Spleen (tissue), 11 donors: Measurements from ENCODE around the gene RAB25. TPM values are rescaled to one million over a fixed set of nuclear protein-coding genes. Genes with fewer than 3 reads are reported as not detected.
A peak's percentile ranks its signal among the peaks of the same experiment; 100 is the strongest.

Experiments used
- DNase-seq: peaks from one replicate; pipeline ENCODE4 v3.0.0-alpha.2; 2020
- H3K27ac ChIP-seq, 8 donors: fragments of 200-600 bp; sonication (generic) in 7 of 8; 1 replicate in 4 of 8; 2 replicates in 4 of 8; pipeline versions ENCODE4 v1.5.0 to v1.8.0; 2016 to 2021; ENCODE audit warnings: inconsistent platforms in 4 of 8, mild to moderate bottlenecking in 4 of 8, moderate library complexity in 1 of 8
- H3K27me3 ChIP-seq, 7 donors: fragments of 200-600 bp; sonication (generic) in 6 of 7; replicated peaks in 1 of 7; 1 replicate in 4 of 7; 2 replicates in 3 of 7; pipeline versions ENCODE4 v1.5.0 to v1.8.0; 2016 to 2021; ENCODE audit warnings: inconsistent platforms in 3 of 7, mild to moderate bottlenecking in 1 of 7
- H3K36me3 ChIP-seq, 6 donors: fragments of 200-600 bp; sonication (generic) in 5 of 6; 1 replicate in 4 of 6; 2 replicates in 2 of 6; pipeline versions ENCODE4 v1.5.0 to v1.8.0; 2016 to 2021; ENCODE audit warnings: inconsistent platforms in 2 of 6
- H3K4me1 ChIP-seq, 6 donors: fragments of 200-600 bp; sonication (generic) in 5 of 6; 1 replicate in 3 of 6; 2 replicates in 3 of 6; pipeline versions ENCODE4 v1.5.0 to v1.8.0; 2016 to 2021; ENCODE audit warnings: inconsistent platforms in 3 of 6
- H3K4me3 ChIP-seq, 8 donors: fragments of 200-600 bp; sonication (generic) in 7 of 8; 1 replicate in 4 of 8; 2 replicates in 4 of 8; pipeline versions ENCODE4 v1.5.0 to v1.8.0; 2016 to 2021; ENCODE audit warnings: inconsistent platforms in 4 of 8, mild to moderate bottlenecking in 4 of 8, moderate library complexity in 2 of 8
- H3K9me3 ChIP-seq, 8 donors: fragments of 200-600 bp; sonication (generic) in 7 of 8; 1 replicate in 4 of 8; 2 replicates in 4 of 8; pipeline versions ENCODE4 v1.5.0 to v1.8.0; 2016 to 2021; ENCODE audit warnings: inconsistent platforms in 4 of 8
- CTCF ChIP-seq, 11 experiments: fragments of 200-600 bp in 7 of 11; fragments of 450-650 bp in 4 of 11; sonication (generic) in 4 of 11; IDR thresholded peaks in 8 of 11; conservative IDR thresholded peaks in 3 of 11; 1 replicate in 7 of 11; 2 replicates in 4 of 11; pipeline versions ENCODE4 v1.4.0 to v1.8.0; 2016 to 2021; ENCODE audit warnings: antibody characterized with exemption in 11 of 11, inconsistent platforms in 4 of 11, mild to moderate bottlenecking in 1 of 11
- POLR2A ChIP-seq, 3 donors: fragments of 450-650 bp; IDR thresholded peaks; one replicate each; pipeline ENCODE4 v1.5.1; 2017; ENCODE audit warnings: antibody characterized with exemption in 3 of 3, mild to moderate bottlenecking in 1 of 3
- POLR2AphosphoS5 ChIP-seq, 3 donors: sonication (generic); formaldehyde crosslinking; IDR thresholded peaks; one replicate each; pipeline ENCODE4 v1.5.1; 2017; ENCODE audit warnings: antibody characterized with exemption in 3 of 3
- WGBS, 5 donors: extraction: QIAGEN DNeasy Blood & Tissue Kit in 3 of 5; methylation state at CpG; one replicate each; pipeline versions ENCODE4 v1.1.5 to v1.1.7; 2013 to 2018; 5-methylcytosine and 5-hydroxymethylcytosine counted together
- intact Hi-C: fragments of 100-400 bp; cut with DNase I; formaldehyde crosslinking; loops from one replicate; pipeline ENCODE4 v1.15.0; 2023; ENCODE audit warnings: low total_unique reads
- polyA plus RNA-seq, 3 donors: library from polyadenylated mRNA; stranded (reverse); fragments of 200-250 nt; gene quantifications; one replicate each; pipeline ENCODE4 v1.2.1, GENCODE V29; 2013
- total RNA-seq, 7 donors: library from RNA; depleted of rRNA in 3 of 7; stranded (reverse); fragments of >200 nt in 3 of 7; fragmentation: NEBNext Ultra II Directional in 4 of 7; extraction: Animal tissue kit (Norgen Biotek cat#: 25700) in 4 of 7; gene quantifications; one replicate each; pipeline versions ENCODE4 v1.1.0 to v1.2.1, GENCODE V29; 2016 to 2021
- donor health status: healthy with polysubstance abuse.
- donor health status: DM: no; HTN: no; CAD: no; lungs with moderate emphysema.
- donor health status: DM: no; HTN: no; CAD: no.
- donor health status: Bipolar disorder and iron deficiency.
- donor health status: healthy.
- donor health status: DM: no; HTN: no; CAD: no.
- donor health status: DM: yes; HTN: yes; CAD: no.

RAB25 gene
- total and polyA plus RNA-seq, 10 donors: 0.28 to 0.70 (median 0.50) TPM; not detected in 5

GRCh38 chr1:156119503-156120209, 58.7 kb downstream of the RAB25 start:
- Histone ChIP-seq H3K36me3 (no peaks in the 10 kb centered on the region), H3K4me1 (peaks cover 44 to 100% (median 85%) of the 10 kb centered on the region in 6 donors), H3K27ac (peak overlapping the region in 4 of 8 donors; percentile 1 to 92 (median 64)), H3K4me3 (peak overlapping the region in 3 of 8 donors; percentile 77 to 97 (median 79)), H3K27me3 (peaks cover 0 to 62% (median 5%) of the 10 kb centered on the region in 7 donors), H3K9me3 (no peaks in the 10 kb centered on the region)
- TF ChIP-seq POLR2AphosphoS5 (IDR thresholded peaks at IDR 0.05) (peak in 1 of 3 donors; percentile 22), POLR2A (IDR thresholded peaks at IDR 0.05) (no peak), CTCF (IDR thresholded peaks at IDR 0.05 in 8 of 11, conservative IDR thresholded peaks at IDR 0.05 in 3 of 11) (peak in 2 of 11 experiments; percentile 13 to 24)
- WGBS, 5 donors: 36 to 60% (median 45%) methylated on average over 3 of the region's 3 CpGs
- DNase-seq: no peak
- intact Hi-C loops: no loop called here

Other genes starting within 250 kb of the RAB25 start
- gene GON4L, start 203.9 kb upstream of the RAB25 start, total RNA-seq: 100 to 1,000 TPM in 1 of 7 donors, 10 to 100 TPM in 6; 56.6 to 103 (median 70.2) TPM
- gene GON4L, start 203.9 kb upstream of the RAB25 start, polyA plus RNA-seq: 10 to 100 TPM; 12.3 to 27.1 (median 22.3) TPM
- gene SYT11, start 201.6 kb upstream of the RAB25 start, total RNA-seq: 10 to 100 TPM; 10.2 to 22.1 (median 13.7) TPM
- 1 to 10 TPM; 1.1 to 2.9 (median 1.8) TPM for gene SYT11, start 201.6 kb upstream of the RAB25 start, polyA plus RNA-seq
- gene RIT1, start 149.8 kb upstream of the RAB25 start, total RNA-seq: 10 to 100 TPM; 48.1 to 66.2 (median 52.6) TPM
- gene RIT1, start 149.8 kb upstream of the RAB25 start, polyA plus RNA-seq: 10 to 100 TPM in 2 of 3 donors, 1 to 10 TPM in 1; 9.0 to 16.3 (median 10.2) TPM
- gene KHDC4, start 126.7 kb upstream of the RAB25 start, total RNA-seq: 10 to 100 TPM; 43.2 to 70.5 (median 59.3) TPM
- 10 to 100 TPM; 24.9 to 33.8 (median 29.3) TPM for gene KHDC4, start 126.7 kb upstream of the RAB25 start, polyA plus RNA-seq
- under 1 TPM in 1 of 7 donors, not detected in 6; 0.88 TPM for gene RXFP4, start 119.5 kb upstream of the RAB25 start, total RNA-seq
- gene RXFP4, start 119.5 kb upstream of the RAB25 start, polyA plus RNA-seq: under 1 TPM in 1 of 3 donors, not detected in 2; 0.06 TPM
- gene ARHGEF2, start 82.6 kb upstream of the RAB25 start, total RNA-seq: 100 to 1,000 TPM; 129 to 228 (median 192) TPM
- 10 to 100 TPM; 45.1 to 83.0 (median 63.4) TPM for gene ARHGEF2, start 82.6 kb upstream of the RAB25 start, polyA plus RNA-seq
- 100 to 1,000 TPM; 152 to 254 (median 183) TPM for gene SSR2, start 40.2 kb upstream of the RAB25 start, total RNA-seq
- gene SSR2, start 40.2 kb upstream of the RAB25 start, polyA plus RNA-seq: 100 to 1,000 TPM; 198 to 291 (median 224) TPM
- 10 to 100 TPM; 15.7 to 26.4 (median 21.2) TPM for gene UBQLN4, start 7.4 kb upstream of the RAB25 start, total RNA-seq
- gene UBQLN4, start 7.4 kb upstream of the RAB25 start, polyA plus RNA-seq: 10 to 100 TPM; 11.2 to 18.0 (median 12.2) TPM
- 10 to 100 TPM; 29.5 to 53.3 (median 42.3) TPM for gene LAMTOR2, start 6.4 kb upstream of the RAB25 start, total RNA-seq
- 100 to 1,000 TPM in 2 of 3 donors, 10 to 100 TPM in 1; 80.0 to 121 (median 107) TPM for gene LAMTOR2, start 6.4 kb upstream of the RAB25 start, polyA plus RNA-seq
- under 1 TPM; 0.26 to 0.76 (median 0.38) TPM for gene MEX3A, start 21.3 kb downstream of the RAB25 start, total RNA-seq
- under 1 TPM; 0.11 to 0.17 (median 0.16) TPM for gene MEX3A, start 21.3 kb downstream of the RAB25 start, polyA plus RNA-seq
- 100 to 1,000 TPM in 6 of 7 donors, 10 to 100 TPM in 1; 95.1 to 279 (median 124) TPM for gene LMNA, start 53.6 kb downstream of the RAB25 start, total RNA-seq
- gene LMNA, start 53.6 kb downstream of the RAB25 start, polyA plus RNA-seq: 10 to 100 TPM; 33.9 to 61.1 (median 39.4) TPM
- 10 to 100 TPM; 21.1 to 65.9 (median 37.7) TPM for gene SEMA4A, start 92.4 kb downstream of the RAB25 start, total RNA-seq
- gene SEMA4A, start 92.4 kb downstream of the RAB25 start, polyA plus RNA-seq: 1 to 10 TPM; 7.1 to 9.3 (median 9.1) TPM
- 10 to 100 TPM; 22.8 to 32.7 (median 29.0) TPM for gene SLC25A44, start 132.9 kb downstream of the RAB25 start, total RNA-seq
- gene SLC25A44, start 132.9 kb downstream of the RAB25 start, polyA plus RNA-seq: 1 to 10 TPM; 4.8 to 8.4 (median 6.2) TPM
- gene PMF1, start 151.8 kb downstream of the RAB25 start, total RNA-seq: 10 to 100 TPM; 43.8 to 74.0 (median 59.5) TPM
- gene PMF1, start 151.8 kb downstream of the RAB25 start, polyA plus RNA-seq: 10 to 100 TPM; 66.3 to 97.6 (median 79.3) TPM
- 1 to 10 TPM; 1.8 to 6.0 (median 2.5) TPM for gene BGLAP, start 181.0 kb downstream of the RAB25 start, total RNA-seq
- 1 to 10 TPM; 1.7 to 2.4 (median 2.4) TPM for gene BGLAP, start 181.0 kb downstream of the RAB25 start, polyA plus RNA-seq
- 1 to 10 TPM in 6 of 7 donors, under 1 TPM in 1; 0.94 to 4.0 (median 1.8) TPM for gene PAQR6, start 186.9 kb downstream of the RAB25 start, total RNA-seq
- gene PAQR6, start 186.9 kb downstream of the RAB25 start, polyA plus RNA-seq: 1 to 10 TPM in 2 of 3 donors, under 1 TPM in 1; 0.80 to 2.3 (median 2.2) TPM
- 10 to 100 TPM; 48.9 to 80.5 (median 70.8) TPM for gene SMG5, start 221.7 kb downstream of the RAB25 start, total RNA-seq
- gene SMG5, start 221.7 kb downstream of the RAB25 start, polyA plus RNA-seq: 10 to 100 TPM; 14.9 to 33.6 (median 17.7) TPM
- gene TMEM79, start 223.2 kb downstream of the RAB25 start, total RNA-seq: 1 to 10 TPM; 2.6 to 6.8 (median 4.6) TPM
- gene TMEM79, start 223.2 kb downstream of the RAB25 start, polyA plus RNA-seq: 1 to 10 TPM; 3.4 to 5.3 (median 3.8) TPM
- gene GLMP, start 234.5 kb downstream of the RAB25 start, total RNA-seq: 10 to 100 TPM; 25.5 to 54.4 (median 44.2) TPM
- 10 to 100 TPM; 26.3 to 31.9 (median 30.6) TPM for gene GLMP, start 234.5 kb downstream of the RAB25 start, polyA plus RNA-seq
- not detected for gene VHLL, start 238.1 kb downstream of the RAB25 start, total RNA-seq
- gene VHLL, start 238.1 kb downstream of the RAB25 start, polyA plus RNA-seq: not detected